H1 (cell line): ENCODE results near the gene OR2L8. TPM values are rescaled to one million over a fixed set of nuclear protein-coding genes. Genes with fewer than 3 reads are reported as not detected.

Experiments used
- CTCF ChIA-PET: fragments of 300-600 bp; sonication (Branson Sonifier 250); formaldehyde crosslinking; loops from one replicate; lab custom pipeline; 2021; ENCODE audit not compliant: partially characterized antibody; lab: Charles Lee
- POLR2A ChIA-PET: fragments of 300-600 bp; sonication (Branson Sonifier 250); formaldehyde crosslinking; loops from one replicate; lab custom pipeline; 2021; ENCODE audit warnings: inconsistent platforms; ENCODE audit not compliant: partially characterized antibody; lab: Charles Lee
- DNase-seq, 2 experiments: peaks; one replicate each; pipeline versions ENCODE4 v3.0.0 to v3.0.0-alpha.2; 2010 to 2022; ENCODE audit warnings: low spot score in 2 of 2, low read depth in 1 of 2, mixed read lengths in 1 of 2
- FAIRE-seq: peaks from 2 replicates; lab custom pipeline; 2011; peaks lifted over from hg19 to GRCh38; lab: Jason Lieb, UNC
- H2AFZ ChIP-seq: 2 replicates; pipeline ENCODE4 v1.8.1; 2012; ENCODE audit warnings: low read length, inconsistent platforms
- H2AK5ac ChIP-seq: 2 replicates; pipeline ENCODE4 v1.6.1; 2013; ENCODE audit warnings: low read depth, low read length
- H2BK120ac ChIP-seq: replicated peaks from 2 replicates; pipeline ENCODE3; 2013; ENCODE audit warnings: low read depth, low read length, inconsistent platforms
- H2BK12ac ChIP-seq: 2 replicates; pipeline ENCODE4 v1.6.1; 2013; ENCODE audit warnings: low read depth, low read length
- H2BK15ac ChIP-seq: 2 replicates; pipeline ENCODE4 v1.6.1; 2013; ENCODE audit warnings: low read length
- H2BK20ac ChIP-seq: 2 replicates; pipeline ENCODE4 v1.6.1; 2013; ENCODE audit warnings: low read length
- H2BK5ac ChIP-seq: 2 replicates; pipeline ENCODE4 v1.6.1; 2013; ENCODE audit warnings: low read depth, low read length
- H3K14ac ChIP-seq: 2 replicates; pipeline ENCODE4 v1.6.1; 2013; ENCODE audit warnings: inconsistent platforms; ENCODE audit not compliant: insufficient read length
- H3K18ac ChIP-seq: 2 replicates; pipeline ENCODE4 v1.6.1; 2013; ENCODE audit warnings: low read length; ENCODE audit errors: extremely low read depth
- H3K23ac ChIP-seq: 2 replicates; pipeline ENCODE4 v1.6.1; 2013; ENCODE audit warnings: inconsistent platforms; ENCODE audit not compliant: insufficient read length
- H3K23me2 ChIP-seq: 2 replicates; pipeline ENCODE4 v1.6.1; 2013; ENCODE audit warnings: low read depth, low read length
- H3K27ac ChIP-seq: 2 replicates; pipeline ENCODE4 v1.6.1; 2011; ENCODE audit warnings: low read depth, low read length, inconsistent platforms
- H3K27me3 ChIP-seq, 4 experiments: replicated peaks in 1 of 4; 1 replicate in 1 of 4; 2 replicates in 3 of 4; pipeline versions ENCODE4 v1.6.1 to v1.8.1; 2011 to 2013; ENCODE audit warnings: low read length in 3 of 4, mild to moderate bottlenecking in 3 of 4, inconsistent platforms in 2 of 4, mixed read lengths in 2 of 4, moderate library complexity in 1 of 4; ENCODE audit not compliant: control insufficient read depth in 3 of 4, insufficient read depth in 3 of 4; ENCODE audit errors: extremely low read depth in 1 of 4
- H3K36me3 ChIP-seq, 4 experiments: 2 replicates each; pipeline versions ENCODE4 v1.6.1 to v1.8.1; 2011 to 2013; ENCODE audit warnings: mild to moderate bottlenecking in 4 of 4, low read length in 3 of 4, moderate library complexity in 2 of 4, control low read depth in 1 of 4, inconsistent platforms in 1 of 4; ENCODE audit not compliant: insufficient read depth in 4 of 4, control insufficient read depth in 2 of 4
- H3K4ac ChIP-seq: replicated peaks from 2 replicates; pipeline ENCODE3; 2013; ENCODE audit warnings: low read length, low read depth, mixed read lengths, inconsistent platforms; ENCODE audit not compliant: insufficient read length
- H3K4me1 ChIP-seq, 4 experiments: replicated peaks in 1 of 4; 1 replicate in 1 of 4; 2 replicates in 3 of 4; pipeline versions ENCODE4 v1.6.1 to v1.8.1; 2011 to 2013; ENCODE audit warnings: low read length in 3 of 4, inconsistent platforms in 2 of 4, mixed read lengths in 1 of 4; ENCODE audit not compliant: insufficient read depth in 4 of 4, control insufficient read depth in 3 of 4
- H3K4me2 ChIP-seq, 2 experiments: 2 replicates each; pipeline versions ENCODE4 v1.6.1 to v1.8.1; 2011 to 2013; ENCODE audit warnings: low read depth in 2 of 2, low read length in 2 of 2, control low read depth in 1 of 2, inconsistent platforms in 1 of 2, mild to moderate bottlenecking in 1 of 2; ENCODE audit not compliant: insufficient read depth in 1 of 2
- H3K4me3 ChIP-seq, 4 experiments: fragments of 200-600, 300-600 bp in 1 of 4; sonication (generic), shearing (Covaris generic), sonication (Bioruptor Twin) in 1 of 4; 2 replicates each; pipeline versions ENCODE4 v1.5.1 to v1.8.1; 2011 to 2016; ENCODE audit warnings: low read length in 4 of 4, low read depth in 3 of 4, control low read depth in 2 of 4, inconsistent platforms in 2 of 4, mild to moderate bottlenecking in 2 of 4, mixed read lengths in 1 of 4, moderate library complexity in 1 of 4; ENCODE audit not compliant: insufficient read depth in 2 of 4; ENCODE audit errors: extremely low read depth in 1 of 4
- H3K56ac ChIP-seq: replicated peaks from 2 replicates; pipeline ENCODE3; 2013; ENCODE audit warnings: low read depth, mild to moderate bottlenecking, mixed read lengths, low read length, inconsistent platforms; ENCODE audit not compliant: insufficient read length
- H3K79me1 ChIP-seq: 2 replicates; pipeline ENCODE4 v1.6.1; 2013; ENCODE audit warnings: low read depth, low read length, control low read depth
- H3K79me2 ChIP-seq, 2 experiments: 2 replicates each; pipeline versions ENCODE4 v1.6.1 to v1.8.1; 2012 to 2013; ENCODE audit warnings: low read length in 2 of 2, mild to moderate bottlenecking in 2 of 2, inconsistent platforms in 1 of 2; ENCODE audit not compliant: insufficient read depth in 2 of 2, control insufficient read depth in 1 of 2
- H3K9ac ChIP-seq, 4 experiments: replicated peaks in 1 of 4; 1 replicate in 1 of 4; 2 replicates in 3 of 4; pipeline versions ENCODE4 v1.6.1 to v1.8.1; 2011 to 2013; ENCODE audit warnings: low read depth in 3 of 4, low read length in 3 of 4, control low read depth in 2 of 4, mild to moderate bottlenecking in 2 of 4, moderate library complexity in 2 of 4, inconsistent platforms in 1 of 4; ENCODE audit errors: extremely low read depth in 1 of 4
- H3K9me3 ChIP-seq, 2 experiments: 2 replicates each; pipeline versions ENCODE4 v1.6.1 to v1.8.1; 2012 to 2013; ENCODE audit warnings: mild to moderate bottlenecking in 2 of 2, moderate library complexity in 2 of 2, control low read depth in 1 of 2, inconsistent platforms in 1 of 2, low read depth in 1 of 2, low read length in 1 of 2, mixed read lengths in 1 of 2; ENCODE audit not compliant: insufficient read depth in 2 of 2
- H4K20me1 ChIP-seq, 2 experiments: replicated peaks in 1 of 2; 2 replicates each; pipeline versions ENCODE3 to v1.8.1; 2011 to 2013; ENCODE audit warnings: inconsistent platforms in 2 of 2, low read length in 2 of 2, mild to moderate bottlenecking in 1 of 2; ENCODE audit not compliant: insufficient read depth in 2 of 2, control insufficient read depth in 1 of 2
- H4K5ac ChIP-seq: 2 replicates; pipeline ENCODE4 v1.6.1; 2013; ENCODE audit warnings: low read length, low read depth, mixed read lengths, inconsistent platforms; ENCODE audit not compliant: insufficient read length
- H4K8ac ChIP-seq: 2 replicates; pipeline ENCODE4 v1.8.0; 2013; ENCODE audit warnings: mild to moderate bottlenecking, moderate library complexity, low read length, inconsistent platforms; ENCODE audit not compliant: insufficient read depth; ENCODE audit errors: extremely low read depth
- H4K91ac ChIP-seq: replicated peaks from 2 replicates; pipeline ENCODE3; 2013; ENCODE audit warnings: low read length, mixed read lengths, inconsistent platforms; ENCODE audit not compliant: insufficient read length
- ASH2L ChIP-seq: fragments of 200-600, 300-600 bp; sonication (generic); IDR thresholded peaks from one replicate; pipeline ENCODE4 v1.7.1; 2017; ENCODE audit warnings: low read length
- BRCA1 ChIP-seq: IDR thresholded peaks from 2 replicates; pipeline ENCODE4 v1.6.1; 2012; ENCODE audit warnings: low read depth, low read length, improper control_type of control experiment
- CHD1 ChIP-seq: IDR thresholded peaks from 2 replicates; pipeline ENCODE4 v1.6.1; 2012; ENCODE audit warnings: low read depth, low read length, improper control_type of control experiment
- EGR1 ChIP-seq: IDR thresholded peaks from 2 replicates; pipeline ENCODE4 v1.6.1; 2011; ENCODE audit warnings: low read depth, low read length, borderline replicate concordance
- EZH2 ChIP-seq: fragments of 200-600 bp; sonication (generic); IDR thresholded peaks from 2 replicates; pipeline ENCODE4 v1.7.1; 2012; ENCODE audit warnings: low read depth, mild to moderate bottlenecking, moderate library complexity, low read length, inconsistent platforms; ENCODE audit not compliant: severe bottlenecking
- GTF2F1 ChIP-seq: IDR thresholded peaks from 2 replicates; pipeline ENCODE4 v1.6.1; 2012; ENCODE audit warnings: low read depth, low read length, improper control_type of control experiment, borderline replicate concordance
- KDM4A ChIP-seq: IDR thresholded peaks from one replicate; pipeline ENCODE4 v1.7.1; 2012; ENCODE audit warnings: low read depth, mild to moderate bottlenecking, moderate library complexity, low read length, inconsistent platforms; ENCODE audit not compliant: severe bottlenecking
- POLR2A ChIP-seq, 2 experiments: IDR thresholded peaks; 1 replicate in 1 of 2; 2 replicates in 1 of 2; pipeline ENCODE4 v1.6.1; 2011; ENCODE audit warnings: low read depth in 2 of 2, low read length in 2 of 2, mild to moderate bottlenecking in 2 of 2; ENCODE audit errors: control extremely low read depth in 1 of 2
- RNF2 ChIP-seq: fragments of 200-900, 300-1000 bp; sonication (generic); IDR thresholded peaks from 2 replicates; pipeline ENCODE4 v1.7.1; 2016; ENCODE audit warnings: borderline replicate concordance, low read depth, mild to moderate bottlenecking, antibody characterized with exemption, low read length; ENCODE audit not compliant: poor library complexity, severe bottlenecking; ENCODE audit errors: missing control alignments
- TAF1 ChIP-seq: IDR thresholded peaks from 2 replicates; pipeline ENCODE4 v1.6.1; 2011; ENCODE audit warnings: mild to moderate bottlenecking, low read depth, low read length
- WGBS, 2 experiments: shearing (Covaris generic) in 1 of 2; methylation state at CpG; one replicate each; pipeline versions ENCODE4 v1.1.6 to v1.1.7; 2013 to 2015; ENCODE audit warnings: low lambda C conversion rate in 2 of 2, mixed read lengths in 2 of 2, inconsistent platforms in 1 of 2, low coverage in 1 of 2, missing lambda C conversion rate in 1 of 2; ENCODE audit not compliant: insufficient replicate concordance in 2 of 2, insufficient coverage in 1 of 2, insufficient read length in 1 of 2; ENCODE audit errors: extremely low coverage in 1 of 2, missing lambda C conversion rate in 1 of 2; 5-methylcytosine and 5-hydroxymethylcytosine counted together
- polyA plus RNA-seq, 7 experiments: library from polyadenylated mRNA; depleted of rRNA in 3 of 7; stranded (reverse) in 5 of 7; unstranded in 2 of 7; fragments of >200 nt in 5 of 7; fragments of 200-250 nt in 2 of 7; gene quantifications; 1 replicate in 5 of 7; 2 replicates in 1 of 7; 4 replicates in 1 of 7; pipeline versions ENCODE4 v1.2.1 to v1.2.3, GENCODE V29; 2011 to 2013; ENCODE audit warnings: missing spikeins in 2 of 7, mixed read lengths in 2 of 7
- total RNA-seq: library from RNA; stranded (reverse); fragmentation: NEBNext Ultra II Directional; extraction: Animal tissue kit (Norgen Biotek cat#: 25700); gene quantifications from 2 replicates; pipeline ENCODE4 v1.2.1, GENCODE V29; 2021

Gene OR2L8
- total and polyA plus RNA-seq, 2 of the 8 experiments (the other 6 are each of a cell fraction or from before 2014, with no cell fraction given), result not detected

DNA sequence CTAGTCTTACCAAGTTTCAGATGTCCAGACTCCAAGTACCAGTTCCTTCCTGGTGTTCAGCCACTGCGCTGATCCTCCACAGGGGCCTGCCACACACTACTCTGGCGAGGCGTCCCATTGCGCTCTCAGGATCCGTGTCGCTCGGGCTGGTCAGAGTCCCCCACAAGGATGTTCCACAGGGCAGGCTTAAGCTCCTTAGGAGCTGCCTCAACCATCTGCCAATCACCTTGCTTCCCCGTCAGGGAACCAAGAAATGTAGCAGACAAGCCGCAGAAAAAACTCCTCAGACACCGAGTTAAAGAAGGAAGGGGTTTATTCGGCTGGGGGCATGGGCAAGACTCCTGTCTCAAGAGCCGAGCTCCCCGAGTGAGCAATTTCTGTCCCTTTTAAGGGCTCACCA lies 43.5 kb upstream of the OR2L8 start:
- FAIRE-seq, result no peak
- no peak overlapping the region; the same call in 1 of the 2 replicates for H4K8ac ChIP-seq
- 90% methylated on average over 13 of the region's 13 CpGs; no CpG with 5 or more reads in 1 of the 2 experiments for WGBS, 2 experiments
- TF ChIP-seq BRCA1, result no peak
- TF ChIP-seq ASH2L, result no peak
- TF ChIP-seq KDM4A, result no peak
- no peak for TF ChIP-seq GTF2F1
- TF ChIP-seq EGR1, result no peak
- TF ChIP-seq POLR2A (IDR thresholded peaks at IDR 0.05; ENCODE audit: control extremely low read depth in 1 of 2, low read depth in 2 of 2, low read length in 2 of 2), result no peak
- no peak for TF ChIP-seq TAF1
- no peak for TF ChIP-seq RNF2
- no peak for TF ChIP-seq EZH2
- no peak for TF ChIP-seq CHD1

More for the DNA sequence above, 43.5 kb upstream of the OR2L8 start:
- H3K27ac ChIP-seq, result no peak overlapping the region
- DNase-seq, result no peak
- H3K4me2 ChIP-seq, result no peak overlapping the region
- H3K79me1 ChIP-seq, result no peaks in the 10 kb centered on the region
- no peak overlapping the region for H2BK5ac ChIP-seq
- no peaks in the 10 kb centered on the region; a peak in 1 of 7 replicates for H3K4me1 ChIP-seq
- no peak overlapping the region for H2AFZ ChIP-seq
- no peak overlapping the region for H3K4me3 ChIP-seq
- H3K36me3 ChIP-seq, result no peaks in the 10 kb centered on the region
- H3K9ac ChIP-seq, result no peak overlapping the region
- H3K9me3 ChIP-seq, result peaks cover 26 to 55% of the 10 kb centered on the region in 2 experiments; a peak in 3 of 4 replicates
- no peak overlapping the region for H2BK15ac ChIP-seq
- ChIA-PET POLR2A (no interaction called here), CTCF (no interaction called here)
- H3K4ac ChIP-seq, result no peak overlapping the region
- no peaks in the 10 kb centered on the region for H3K79me2 ChIP-seq
- H3K23ac ChIP-seq, result no peak overlapping the region
- H3K18ac ChIP-seq, result no peak overlapping the region
- no peak overlapping the region for H3K56ac ChIP-seq
- no peak overlapping the region for H2BK12ac ChIP-seq
- no peak overlapping the region for H2BK120ac ChIP-seq
- H3K23me2 ChIP-seq, result no peaks in the 10 kb centered on the region
- no peak overlapping the region for H3K14ac ChIP-seq
- no peak overlapping the region for H2BK20ac ChIP-seq
- H4K5ac ChIP-seq, result no peak overlapping the region
- H4K20me1 ChIP-seq, result no peaks in the 10 kb centered on the region
- no peak overlapping the region for H4K91ac ChIP-seq
- H2AK5ac ChIP-seq, result no peak overlapping the region
- no peaks in the 10 kb centered on the region for H3K27me3 ChIP-seq
